Smooth muscle cell (in vitro differentiated cells): ENCODE measurements around the gene FAM131B. TPM values are rescaled to one million over a fixed set of nuclear protein-coding genes. Genes with fewer than 3 reads are reported as not detected.
A peak's percentile ranks its signal among the peaks of the same experiment; 100 is the strongest.

Source experiments
- DNase-seq: peaks from one replicate; lab custom pipeline; 2025; ENCODE audit not compliant: unreplicated experiment; lab: John Stamatoyannopoulos, UW
- H2AFZ ChIP-seq: fragments of 200-600 bp; sonication (generic); 2 replicates; pipeline ENCODE4 v1.6.0; 2016; ENCODE audit warnings: antibody characterized with exemption, low read depth, mild to moderate bottlenecking
- H3F3A ChIP-seq: fragments of 200-600 bp; sonication (generic); 2 replicates; pipeline ENCODE4 v1.6.0; 2017; ENCODE audit warnings: antibody characterized with exemption, low read depth
- H3K27ac ChIP-seq: fragments of 200-600 bp; sonication (generic); 2 replicates; pipeline ENCODE4 v1.5.1; 2016; ENCODE audit warnings: low read depth, mild to moderate bottlenecking
- H3K27me3 ChIP-seq: fragments of 200-600 bp; sonication (generic); 2 replicates; pipeline ENCODE4 v1.6.1; 2016; ENCODE audit warnings: low read depth, mild to moderate bottlenecking
- H3K36me3 ChIP-seq: fragments of 200-600 bp; sonication (generic); 2 replicates; pipeline ENCODE4 v1.5.1; 2016; ENCODE audit warnings: low read depth
- H3K4me1 ChIP-seq: fragments of 200-600 bp; sonication (generic); 2 replicates; pipeline ENCODE4 v1.5.1; 2016; ENCODE audit warnings: low read depth
- H3K4me2 ChIP-seq: fragments of 200-600 bp; sonication (generic); 2 replicates; pipeline ENCODE4 v1.6.0; 2016; ENCODE audit warnings: mild to moderate bottlenecking
- H3K4me3 ChIP-seq: fragments of 200-600 bp; sonication (generic); 2 replicates; pipeline ENCODE4 v1.5.1; 2016; ENCODE audit warnings: mild to moderate bottlenecking
- H3K79me2 ChIP-seq: fragments of 200-600 bp; sonication (generic); 2 replicates; pipeline ENCODE4 v1.6.0; 2016; ENCODE audit warnings: low read depth, mild to moderate bottlenecking
- H3K9ac ChIP-seq: fragments of 200-600 bp; sonication (generic); 2 replicates; pipeline ENCODE4 v1.6.0; 2016; ENCODE audit warnings: low read depth
- H3K9me3 ChIP-seq: fragments of 200-600 bp; sonication (generic); replicated peaks from 2 replicates; pipeline ENCODE4 v1.5.1; 2016; ENCODE audit warnings: low read depth
- H4K20me1 ChIP-seq: fragments of 200-600 bp; sonication (generic); 2 replicates; pipeline ENCODE4 v1.6.0; 2016; ENCODE audit warnings: low read depth
- CTCF ChIP-seq: fragments of 200-600 bp; sonication (generic); IDR thresholded peaks from 2 replicates; pipeline ENCODE4 v1.5.1; 2017; ENCODE audit warnings: borderline replicate concordance, mild to moderate bottlenecking, antibody characterized with exemption; ENCODE audit not compliant: insufficient read depth, poor library complexity, severe bottlenecking
- WGBS: methylation state at CpG from one replicate; pipeline ENCODE4 v1.1.7; 2016; ENCODE audit warnings: low lambda C conversion rate; 5-methylcytosine and 5-hydroxymethylcytosine counted together
- polyA plus RNA-seq: library from polyadenylated mRNA; unstranded; fragments of >200 nt; fragmentation: Nextera tagmentation; extraction: Ambion mirVana; gene quantifications from 2 replicates; pipeline ENCODE4 v1.2.1, GENCODE V29; 2016
- total RNA-seq: library from RNA; depleted of rRNA; stranded (reverse); fragments of >200 nt; gene quantifications from 2 replicates; pipeline ENCODE4 v1.2.3, GENCODE V29; 2014

The FAM131B gene
- total and polyA plus RNA-seq, 2 experiments from 2014 or later = 0.03 to 0.31 TPM

- Histone ChIP-seq H2AFZ (no peak overlapping the region), H4K20me1 (peaks cover 23% of the 10 kb centered on the region), H3K9ac (no peak overlapping the region), H3F3A (peaks cover 7% of the 10 kb centered on the region), H3K36me3 (no peaks in the 10 kb centered on the region), H3K4me2 (no peak overlapping the region), H3K79me2 (no peaks in the 10 kb centered on the region), H3K4me3 (no peak overlapping the region), H3K9me3 (no peaks in the 10 kb centered on the region), H3K4me1 (no peaks in the 10 kb centered on the region), H3K27me3 (no peaks in the 10 kb centered on the region), H3K27ac (no peak overlapping the region)
- DNase-seq = no peak
- no peak for TF ChIP-seq CTCF
- 85% methylated on average over 27 of the region's 28 CpGs for WGBS
Observed at GRCh38 chr7:143396625-143397556, 34.4 kb upstream of the FAM131B start.

- Histone ChIP-seq H3K27ac (no peak overlapping the region), H3K4me3 (no peak overlapping the region), H3K4me2 (no peak overlapping the region), H3K4me1 (no peaks in the 10 kb centered on the region), H3K9me3 (no peaks in the 10 kb centered on the region), H3K27me3 (no peaks in the 10 kb centered on the region), H3K79me2 (no peaks in the 10 kb centered on the region), H2AFZ (no peak overlapping the region), H3K9ac (no peak overlapping the region), H3K36me3 (no peaks in the 10 kb centered on the region), H3F3A (peaks cover 12% of the 10 kb centered on the region), H4K20me1 (peaks cover 30% of the 10 kb centered on the region)
- DNase-seq = no peak
- no peak for TF ChIP-seq CTCF
- WGBS = 79% methylated on average over 7 of the region's 7 CpGs
Observed at GRCh38 chr7:143396182-143396581, 33.7 kb upstream of the FAM131B start.

DNA sequence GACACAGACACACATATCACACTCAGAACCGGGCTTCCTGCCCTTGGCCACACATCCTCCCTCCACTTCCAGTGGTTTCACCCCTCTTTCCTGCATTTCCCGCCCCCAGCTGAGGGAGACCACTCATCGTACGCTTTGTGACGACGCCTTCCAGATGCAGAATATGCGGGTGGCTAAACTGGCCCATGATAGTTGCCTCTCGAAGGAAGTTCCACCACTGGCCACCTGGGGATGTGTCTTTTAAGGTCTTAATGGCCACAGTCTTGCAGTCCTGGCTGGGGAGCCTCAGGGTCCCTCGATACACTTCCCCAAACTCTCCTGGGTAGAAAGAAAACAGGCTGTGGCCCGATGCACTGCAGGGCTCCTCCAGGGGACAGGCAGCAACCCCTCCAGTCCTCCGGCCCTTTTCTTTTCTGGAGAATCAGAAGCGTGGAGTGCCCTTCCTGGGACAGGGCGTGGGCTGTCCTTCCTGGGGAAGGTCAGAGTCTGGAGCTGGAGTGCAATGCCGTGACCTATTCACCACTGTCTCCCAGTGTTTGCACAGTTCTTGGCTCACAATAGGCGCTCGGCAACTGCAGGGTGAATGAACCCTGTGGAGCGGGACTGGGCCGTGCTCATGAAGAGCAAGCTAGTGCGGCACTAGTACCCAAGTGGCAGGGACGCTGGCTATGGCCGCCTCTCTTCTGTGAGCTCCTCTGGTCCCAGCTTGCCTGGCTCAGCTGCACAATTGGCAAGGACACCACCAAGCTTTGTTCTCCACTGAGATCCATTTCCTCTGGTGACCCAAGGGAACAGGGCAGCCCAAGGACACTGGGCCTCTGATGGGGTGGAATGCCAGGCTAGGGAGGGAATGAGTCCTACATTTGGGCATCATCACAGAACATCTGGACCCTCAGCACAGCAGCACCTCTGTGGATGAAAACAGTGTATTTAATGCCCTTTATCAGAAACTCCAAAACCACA, 33.0 kb upstream of the FAM131B start:
- Histone ChIP-seq H4K20me1 (peaks cover 38% of the 10 kb centered on the region), H3K4me1 (no peaks in the 10 kb centered on the region), H3K9me3 (no peaks in the 10 kb centered on the region), H3K36me3 (no peaks in the 10 kb centered on the region), H2AFZ (no peak overlapping the region), H3K27me3 (no peaks in the 10 kb centered on the region), H3K4me2 (no peak overlapping the region), H3K27ac (no peak overlapping the region), H3K9ac (no peak overlapping the region), H3F3A (peaks cover 18% of the 10 kb centered on the region), H3K4me3 (no peak overlapping the region), H3K79me2 (no peaks in the 10 kb centered on the region)
- peak; percentile 6 for TF ChIP-seq CTCF
- no peak for DNase-seq
- 90% methylated on average over 21 of the region's 21 CpGs for WGBS
